H1 (cell line): ENCODE data around the gene CDK16. TPM values are rescaled to one million over a fixed set of nuclear protein-coding genes. Genes with fewer than 3 reads are reported as not detected.

Experiments
- CTCF ChIA-PET: fragments of 300-600 bp; sonication (Branson Sonifier 250); formaldehyde crosslinking; loops from one replicate; lab custom pipeline; 2021; ENCODE audit not compliant: partially characterized antibody; lab: Charles Lee
- POLR2A ChIA-PET: fragments of 300-600 bp; sonication (Branson Sonifier 250); formaldehyde crosslinking; loops from one replicate; lab custom pipeline; 2021; ENCODE audit warnings: inconsistent platforms; ENCODE audit not compliant: partially characterized antibody; lab: Charles Lee
- DNase-seq, 2 experiments: peaks; one replicate each; pipeline versions ENCODE4 v3.0.0 to v3.0.0-alpha.2; 2010 to 2022; ENCODE audit warnings: low spot score in 2 of 2, low read depth in 1 of 2, mixed read lengths in 1 of 2
- FAIRE-seq: peaks from 2 replicates; lab custom pipeline; 2011; peaks lifted over from hg19 to GRCh38; lab: Jason Lieb, UNC
- H2AFZ ChIP-seq: 2 replicates; pipeline ENCODE4 v1.8.1; 2012; ENCODE audit warnings: low read length, inconsistent platforms
- H2AK5ac ChIP-seq: 2 replicates; pipeline ENCODE4 v1.6.1; 2013; ENCODE audit warnings: low read depth, low read length
- H2BK120ac ChIP-seq: replicated peaks from 2 replicates; pipeline ENCODE3; 2013; ENCODE audit warnings: low read depth, low read length, inconsistent platforms
- H2BK12ac ChIP-seq: 2 replicates; pipeline ENCODE4 v1.6.1; 2013; ENCODE audit warnings: low read depth, low read length
- H2BK15ac ChIP-seq: 2 replicates; pipeline ENCODE4 v1.6.1; 2013; ENCODE audit warnings: low read length
- H2BK20ac ChIP-seq: 2 replicates; pipeline ENCODE4 v1.6.1; 2013; ENCODE audit warnings: low read length
- H2BK5ac ChIP-seq: 2 replicates; pipeline ENCODE4 v1.6.1; 2013; ENCODE audit warnings: low read depth, low read length
- H3K14ac ChIP-seq: 2 replicates; pipeline ENCODE4 v1.6.1; 2013; ENCODE audit warnings: inconsistent platforms; ENCODE audit not compliant: insufficient read length
- H3K18ac ChIP-seq: 2 replicates; pipeline ENCODE4 v1.6.1; 2013; ENCODE audit warnings: low read length; ENCODE audit errors: extremely low read depth
- H3K23ac ChIP-seq: 2 replicates; pipeline ENCODE4 v1.6.1; 2013; ENCODE audit warnings: inconsistent platforms; ENCODE audit not compliant: insufficient read length
- H3K23me2 ChIP-seq: 2 replicates; pipeline ENCODE4 v1.6.1; 2013; ENCODE audit warnings: low read depth, low read length
- H3K27ac ChIP-seq: 2 replicates; pipeline ENCODE4 v1.6.1; 2011; ENCODE audit warnings: low read depth, low read length, inconsistent platforms
- H3K27me3 ChIP-seq, 4 experiments: replicated peaks in 1 of 4; 1 replicate in 1 of 4; 2 replicates in 3 of 4; pipeline versions ENCODE4 v1.6.1 to v1.8.1; 2011 to 2013; ENCODE audit warnings: low read length in 3 of 4, mild to moderate bottlenecking in 3 of 4, inconsistent platforms in 2 of 4, mixed read lengths in 2 of 4, moderate library complexity in 1 of 4; ENCODE audit not compliant: control insufficient read depth in 3 of 4, insufficient read depth in 3 of 4; ENCODE audit errors: extremely low read depth in 1 of 4
- H3K36me3 ChIP-seq, 4 experiments: 2 replicates each; pipeline versions ENCODE4 v1.6.1 to v1.8.1; 2011 to 2013; ENCODE audit warnings: mild to moderate bottlenecking in 4 of 4, low read length in 3 of 4, moderate library complexity in 2 of 4, control low read depth in 1 of 4, inconsistent platforms in 1 of 4; ENCODE audit not compliant: insufficient read depth in 4 of 4, control insufficient read depth in 2 of 4
- H3K4ac ChIP-seq: replicated peaks from 2 replicates; pipeline ENCODE3; 2013; ENCODE audit warnings: low read length, low read depth, mixed read lengths, inconsistent platforms; ENCODE audit not compliant: insufficient read length
- H3K4me1 ChIP-seq, 4 experiments: replicated peaks in 1 of 4; 1 replicate in 1 of 4; 2 replicates in 3 of 4; pipeline versions ENCODE4 v1.6.1 to v1.8.1; 2011 to 2013; ENCODE audit warnings: low read length in 3 of 4, inconsistent platforms in 2 of 4, mixed read lengths in 1 of 4; ENCODE audit not compliant: insufficient read depth in 4 of 4, control insufficient read depth in 3 of 4
- H3K4me2 ChIP-seq, 2 experiments: 2 replicates each; pipeline versions ENCODE4 v1.6.1 to v1.8.1; 2011 to 2013; ENCODE audit warnings: low read depth in 2 of 2, low read length in 2 of 2, control low read depth in 1 of 2, inconsistent platforms in 1 of 2, mild to moderate bottlenecking in 1 of 2; ENCODE audit not compliant: insufficient read depth in 1 of 2
- H3K4me3 ChIP-seq, 4 experiments: fragments of 200-600, 300-600 bp in 1 of 4; sonication (generic), shearing (Covaris generic), sonication (Bioruptor Twin) in 1 of 4; 2 replicates each; pipeline versions ENCODE4 v1.5.1 to v1.8.1; 2011 to 2016; ENCODE audit warnings: low read length in 4 of 4, low read depth in 3 of 4, control low read depth in 2 of 4, inconsistent platforms in 2 of 4, mild to moderate bottlenecking in 2 of 4, mixed read lengths in 1 of 4, moderate library complexity in 1 of 4; ENCODE audit not compliant: insufficient read depth in 2 of 4; ENCODE audit errors: extremely low read depth in 1 of 4
- H3K56ac ChIP-seq: replicated peaks from 2 replicates; pipeline ENCODE3; 2013; ENCODE audit warnings: low read depth, mild to moderate bottlenecking, mixed read lengths, low read length, inconsistent platforms; ENCODE audit not compliant: insufficient read length
- H3K79me1 ChIP-seq: 2 replicates; pipeline ENCODE4 v1.6.1; 2013; ENCODE audit warnings: low read depth, low read length, control low read depth
- H3K79me2 ChIP-seq, 2 experiments: 2 replicates each; pipeline versions ENCODE4 v1.6.1 to v1.8.1; 2012 to 2013; ENCODE audit warnings: low read length in 2 of 2, mild to moderate bottlenecking in 2 of 2, inconsistent platforms in 1 of 2; ENCODE audit not compliant: insufficient read depth in 2 of 2, control insufficient read depth in 1 of 2
- H3K9ac ChIP-seq, 4 experiments: replicated peaks in 1 of 4; 1 replicate in 1 of 4; 2 replicates in 3 of 4; pipeline versions ENCODE4 v1.6.1 to v1.8.1; 2011 to 2013; ENCODE audit warnings: low read depth in 3 of 4, low read length in 3 of 4, control low read depth in 2 of 4, mild to moderate bottlenecking in 2 of 4, moderate library complexity in 2 of 4, inconsistent platforms in 1 of 4; ENCODE audit errors: extremely low read depth in 1 of 4
- H3K9me3 ChIP-seq, 2 experiments: 2 replicates each; pipeline versions ENCODE4 v1.6.1 to v1.8.1; 2012 to 2013; ENCODE audit warnings: mild to moderate bottlenecking in 2 of 2, moderate library complexity in 2 of 2, control low read depth in 1 of 2, inconsistent platforms in 1 of 2, low read depth in 1 of 2, low read length in 1 of 2, mixed read lengths in 1 of 2; ENCODE audit not compliant: insufficient read depth in 2 of 2
- H4K20me1 ChIP-seq, 2 experiments: replicated peaks in 1 of 2; 2 replicates each; pipeline versions ENCODE3 to v1.8.1; 2011 to 2013; ENCODE audit warnings: inconsistent platforms in 2 of 2, low read length in 2 of 2, mild to moderate bottlenecking in 1 of 2; ENCODE audit not compliant: insufficient read depth in 2 of 2, control insufficient read depth in 1 of 2
- H4K5ac ChIP-seq: 2 replicates; pipeline ENCODE4 v1.6.1; 2013; ENCODE audit warnings: low read length, low read depth, mixed read lengths, inconsistent platforms; ENCODE audit not compliant: insufficient read length
- H4K8ac ChIP-seq: 2 replicates; pipeline ENCODE4 v1.8.0; 2013; ENCODE audit warnings: mild to moderate bottlenecking, moderate library complexity, low read length, inconsistent platforms; ENCODE audit not compliant: insufficient read depth; ENCODE audit errors: extremely low read depth
- H4K91ac ChIP-seq: replicated peaks from 2 replicates; pipeline ENCODE3; 2013; ENCODE audit warnings: low read length, mixed read lengths, inconsistent platforms; ENCODE audit not compliant: insufficient read length
- HDAC6 ChIP-seq: IDR thresholded peaks from one replicate; pipeline ENCODE4 v1.7.1; 2012; ENCODE audit warnings: low read depth, mild to moderate bottlenecking, inconsistent platforms, low read length, moderate library complexity
- JUND ChIP-seq: IDR thresholded peaks from 2 replicates; pipeline ENCODE4 v1.6.1; 2011; ENCODE audit warnings: mild to moderate bottlenecking, improper control_type of control experiment, low read length
- KDM4A ChIP-seq: IDR thresholded peaks from one replicate; pipeline ENCODE4 v1.7.1; 2012; ENCODE audit warnings: low read depth, mild to moderate bottlenecking, moderate library complexity, low read length, inconsistent platforms; ENCODE audit not compliant: severe bottlenecking
- NANOG ChIP-seq: IDR thresholded peaks from 2 replicates; pipeline ENCODE4 v1.6.1; 2011; ENCODE audit warnings: low read length, low read depth, mild to moderate bottlenecking, inconsistent platforms; ENCODE audit not compliant: insufficient read depth, poor library complexity, severe bottlenecking
- PHF8 ChIP-seq: fragments of 200-600 bp; sonication (generic); conservative IDR thresholded peaks from 2 replicates; pipeline ENCODE4 v1.7.1; 2012; ENCODE audit warnings: low read depth, mild to moderate bottlenecking, inconsistent platforms, low read length, moderate library complexity
- POLR2A ChIP-seq, 2 experiments: IDR thresholded peaks; 1 replicate in 1 of 2; 2 replicates in 1 of 2; pipeline ENCODE4 v1.6.1; 2011; ENCODE audit warnings: low read depth in 2 of 2, low read length in 2 of 2, mild to moderate bottlenecking in 2 of 2; ENCODE audit errors: control extremely low read depth in 1 of 2
- POLR2AphosphoS5 ChIP-seq: IDR thresholded peaks from 2 replicates; pipeline ENCODE4 v1.6.1; 2011; ENCODE audit warnings: low read depth, low read length
- RAD21 ChIP-seq, 2 experiments: IDR thresholded peaks in 1 of 2; conservative IDR thresholded peaks in 1 of 2; 2 replicates each; pipeline ENCODE4 v1.6.1; 2011; ENCODE audit warnings: low read depth in 2 of 2, low read length in 2 of 2, improper control_type of control experiment in 1 of 2, inconsistent platforms in 1 of 2, mild to moderate bottlenecking in 1 of 2, moderate library complexity in 1 of 2
- SP1 ChIP-seq: IDR thresholded peaks from 2 replicates; pipeline ENCODE4 v1.6.1; 2011; ENCODE audit warnings: low read depth, low read length
- WGBS, 2 experiments: shearing (Covaris generic) in 1 of 2; methylation state at CpG; one replicate each; pipeline versions ENCODE4 v1.1.6 to v1.1.7; 2013 to 2015; ENCODE audit warnings: low lambda C conversion rate in 2 of 2, mixed read lengths in 2 of 2, inconsistent platforms in 1 of 2, low coverage in 1 of 2, missing lambda C conversion rate in 1 of 2; ENCODE audit not compliant: insufficient replicate concordance in 2 of 2, insufficient coverage in 1 of 2, insufficient read length in 1 of 2; ENCODE audit errors: extremely low coverage in 1 of 2, missing lambda C conversion rate in 1 of 2; 5-methylcytosine and 5-hydroxymethylcytosine counted together
- polyA plus RNA-seq, 7 experiments: library from polyadenylated mRNA; depleted of rRNA in 3 of 7; stranded (reverse) in 5 of 7; unstranded in 2 of 7; fragments of >200 nt in 5 of 7; fragments of 200-250 nt in 2 of 7; gene quantifications; 1 replicate in 5 of 7; 2 replicates in 1 of 7; 4 replicates in 1 of 7; pipeline versions ENCODE4 v1.2.1 to v1.2.3, GENCODE V29; 2011 to 2013; ENCODE audit warnings: missing spikeins in 2 of 7, mixed read lengths in 2 of 7
- total RNA-seq: library from RNA; stranded (reverse); fragmentation: NEBNext Ultra II Directional; extraction: Animal tissue kit (Norgen Biotek cat#: 25700); gene quantifications from 2 replicates; pipeline ENCODE4 v1.2.1, GENCODE V29; 2021
- TF ChIP-seq, protein P1 (sequence below): IDR thresholded peaks from 2 replicates; pipeline ENCODE4 v1.6.1; 2012; ENCODE audit warnings: low read length, inconsistent platforms

Gene CDK16
- total and polyA plus RNA-seq, 2 of the 8 experiments (the other 6 are each of a cell fraction or from before 2014, with no cell fraction given): 124 to 204 TPM

DNA sequence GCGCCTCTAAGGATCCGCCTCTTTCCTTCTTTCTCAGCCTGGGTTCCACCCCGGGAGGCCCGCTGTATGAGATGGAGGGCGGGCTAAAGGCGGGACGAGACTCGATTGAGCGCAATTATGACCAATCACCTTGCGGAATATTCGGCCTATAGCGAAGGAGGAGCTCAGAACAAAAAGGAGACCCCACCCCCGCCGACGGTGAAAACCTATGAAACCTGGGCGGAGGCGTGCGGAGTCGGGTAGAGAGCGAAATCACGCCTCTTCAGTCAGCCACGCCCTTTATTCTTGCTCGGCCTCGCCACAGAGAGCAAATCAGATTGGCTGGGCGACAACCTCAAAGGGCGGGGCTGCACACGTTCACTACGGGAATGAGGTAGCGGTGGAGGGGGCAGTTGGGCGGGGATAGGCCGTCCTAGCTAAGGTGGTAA is 615 bp upstream of the CDK16 start:
- ChIA-PET CTCF (interaction anchor here (0.6 to 2.3 kb wide), 4 partner anchors 12 to 167 kb away, joined by 3 to 7 read pairs (median 3); no protein-coding TSS in a partner anchor), POLR2A (interaction anchor here (0.6 to 6.1 kb wide), 24 partner anchors 9 to 356 kb away, joined by 3 to 63 read pairs (median 4); partner anchors contain the start of genes NDUFB11, RBM10 and USP11)
- Histone ChIP-seq H3K79me1 (peaks cover 2% of the 10 kb centered on the region; the same call in 1 of the 2 replicates), H3K4me2 (peak overlapping the region; percentile 87 to 88), H3K4me1 (peaks cover 0 to 8% (median 3%) of the 10 kb centered on the region in 4 experiments; a peak in 6 of 7 replicates), H4K5ac (peak overlapping the region; percentile 97), H3K36me3 (peaks cover 10 to 36% (median 23%) of the 10 kb centered on the region in 4 experiments; a peak in 7 of 8 replicates), H3K23me2 (peaks cover 8% of the 10 kb centered on the region; the same call in 1 of the 2 replicates), H3K9me3 (no peaks in the 10 kb centered on the region), H2BK15ac (no peak overlapping the region), H2AFZ (peak overlapping the region; percentile 48), H3K27me3 (no peaks in the 10 kb centered on the region), H2BK12ac (no peak overlapping the region; the same call in 1 of the 2 replicates), H4K91ac (no peak overlapping the region), H3K9ac (peak overlapping the region; percentile 94 to 98 (median 96)), H2BK120ac (no peak overlapping the region), H2BK5ac (peak overlapping the region; percentile 97), H3K56ac (no peak overlapping the region), H3K14ac (no peak overlapping the region), H4K20me1 (peaks cover 13 to 31% of the 10 kb centered on the region in 2 experiments), H3K4me3 (peak overlapping the region; percentile 88 to 98 (median 94)), H3K18ac (peak overlapping the region; percentile 97; the same call in 1 of the 2 replicates), H3K79me2 (peaks cover 21 to 40% of the 10 kb centered on the region in 2 experiments), H3K4ac (no peak overlapping the region), H2AK5ac (no peak overlapping the region), H2BK20ac (no peak overlapping the region), H4K8ac (peak overlapping the region; percentile 95; the same call in 1 of the 2 replicates), H3K23ac (no peak overlapping the region), H3K27ac (peak overlapping the region; percentile 100)
- DNase-seq (peak; percentile 90 to 91), FAIRE-seq (peak; percentile 94)
- 0% methylated on average over 15 of the region's 31 CpGs; no CpG with 5 or more reads in 1 of the 2 experiments for WGBS, 2 experiments
- no peak for TF ChIP-seq NANOG
- peak in 1 of 2 experiments; percentile 72; a peak in 1 of 3 replicates for TF ChIP-seq POLR2A (IDR thresholded peaks at IDR 0.05; ENCODE audit: control extremely low read depth in 1 of 2, low read depth in 2 of 2, low read length in 2 of 2)
- peak; percentile 58; the same call in 1 of the 2 replicates for TF ChIP-seq SP1
- TF ChIP-seq HDAC6: no peak
- no peak for TF ChIP-seq RAD21 (IDR thresholded peaks at IDR 0.05 in 1 of 2, conservative IDR thresholded peaks at IDR 0.05 in 1 of 2; ENCODE audit: low read depth in 2 of 2, low read length in 2 of 2)
- TF ChIP-seq, protein P1, sequence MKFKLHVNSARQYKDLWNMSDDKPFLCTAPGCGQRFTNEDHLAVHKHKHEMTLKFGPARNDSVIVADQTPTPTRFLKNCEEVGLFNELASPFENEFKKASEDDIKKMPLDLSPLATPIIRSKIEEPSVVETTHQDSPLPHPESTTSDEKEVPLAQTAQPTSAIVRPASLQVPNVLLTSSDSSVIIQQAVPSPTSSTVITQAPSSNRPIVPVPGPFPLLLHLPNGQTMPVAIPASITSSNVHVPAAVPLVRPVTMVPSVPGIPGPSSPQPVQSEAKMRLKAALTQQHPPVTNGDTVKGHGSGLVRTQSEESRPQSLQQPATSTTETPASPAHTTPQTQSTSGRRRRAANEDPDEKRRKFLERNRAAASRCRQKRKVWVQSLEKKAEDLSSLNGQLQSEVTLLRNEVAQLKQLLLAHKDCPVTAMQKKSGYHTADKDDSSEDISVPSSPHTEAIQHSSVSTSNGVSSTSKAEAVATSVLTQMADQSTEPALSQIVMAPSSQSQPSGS: no peak
- no peak for TF ChIP-seq KDM4A
- TF ChIP-seq JUND: no peak
- TF ChIP-seq POLR2AphosphoS5: peak; percentile 22
- TF ChIP-seq PHF8: no peak
